ENCODE results near the gene TCF7L2.

- TF ChIP-seq CTCF (IDR thresholded peaks at IDR 0.05): no peak
- no peak for TF ChIP-seq POLR2A (IDR thresholded peaks at IDR 0.05)
Measured at GRCh38 chr10:113162960-113163359, 212.9 kb downstream of the TCF7L2 start.
